SK-N-MC (cell line): ENCODE data around the gene CASP7.

Experiments
- EZH2 ChIP-seq: fragments of 200-600 bp; sonication (generic); IDR thresholded peaks from one replicate; pipeline ENCODE4 v1.6.1; 2017; ENCODE audit warnings: antibody characterized with exemption
- FOXP2 ChIP-seq: optimal IDR thresholded peaks from 2 replicates; pipeline ENCODE3; 2011; ENCODE audit warnings: mild to moderate bottlenecking, moderate library complexity; ENCODE audit not compliant: insufficient read depth; ENCODE audit errors: extremely low read length, control extremely low read depth
- POLR2AphosphoS5 ChIP-seq: IDR thresholded peaks from 2 replicates; pipeline ENCODE4 v1.6.1; 2012; ENCODE audit warnings: mild to moderate bottlenecking, low read depth, low read length, borderline replicate concordance

DNA sequence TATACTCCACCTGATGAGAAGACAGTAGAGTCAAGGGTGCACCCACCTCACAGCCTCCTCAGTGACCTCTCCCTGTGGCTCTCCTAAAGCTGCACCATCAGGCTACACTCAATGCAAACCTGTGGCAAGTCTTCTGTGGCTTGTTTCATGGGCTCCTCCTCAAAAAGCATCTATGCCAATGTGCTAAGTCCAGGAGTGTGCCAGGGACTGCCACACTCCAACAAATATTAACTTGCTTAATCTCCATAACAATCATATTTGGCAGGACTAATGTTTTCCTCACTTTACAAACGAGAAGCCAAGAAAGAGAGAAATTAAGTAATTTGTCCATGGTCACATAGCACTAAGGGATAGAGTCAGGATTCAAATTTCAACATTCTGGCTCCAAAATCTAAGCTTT, 27.8 kb upstream of the CASP7 start:
- no peak for TF ChIP-seq POLR2AphosphoS5
- no peak for TF ChIP-seq EZH2
- no peak for TF ChIP-seq FOXP2
